Measurements from ENCODE around the gene TRIM28. TPM values are rescaled to one million over a fixed set of nuclear protein-coding genes. Genes with fewer than 3 reads are reported as not detected.
A peak's percentile ranks its signal among the peaks of the same experiment; 100 is the strongest.

Gene TRIM28
- total and polyA plus RNA-seq, 8 donors: 95.5 to 923 (median 206) TPM

DNA sequence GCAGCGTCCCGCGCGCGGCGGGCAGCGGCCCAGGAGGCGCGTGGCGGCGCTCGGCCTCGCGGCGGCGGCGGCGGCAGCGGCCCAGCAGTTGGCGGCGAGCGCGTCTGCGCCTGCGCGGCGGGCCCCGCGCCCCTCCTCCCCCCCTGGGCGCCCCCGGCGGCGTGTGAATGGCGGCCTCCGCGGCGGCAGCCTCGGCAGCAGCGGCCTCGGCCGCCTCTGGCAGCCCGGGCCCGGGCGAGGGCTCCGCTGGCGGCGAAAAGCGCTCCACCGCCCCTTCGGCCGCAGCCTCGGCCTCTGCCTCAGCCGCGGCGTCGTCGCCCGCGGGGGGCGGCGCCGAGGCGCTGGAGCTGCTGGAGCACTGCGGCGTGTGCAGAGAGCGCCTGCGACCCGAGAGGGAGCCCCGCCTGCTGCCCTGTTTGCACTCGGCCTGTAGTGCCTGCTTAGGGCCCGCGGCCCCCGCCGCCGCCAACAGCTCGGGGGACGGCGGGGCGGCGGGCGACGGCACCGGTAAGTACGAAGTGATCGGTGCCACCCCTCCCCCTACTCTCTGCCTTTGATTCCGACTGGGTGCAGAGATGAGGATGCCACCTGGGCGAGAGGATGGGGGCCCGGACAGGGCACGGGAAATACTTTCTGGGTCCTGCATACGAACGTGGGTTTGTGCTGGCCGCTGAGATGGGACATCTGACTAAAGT, 874 bp downstream of the TRIM28 start:
- Histone ChIP-seq H3K9me3 (no peaks in the 10 kb centered on the region), H3K4me1 (peaks cover 23 to 48% (median 43%) of the 10 kb centered on the region in 4 donors), H3K27me3 (peaks cover 0 to 21% (median 0%) of the 10 kb centered on the region in 3 donors), H3K27ac (peak overlapping the region; percentile 93 to 99 (median 96)), H3K4me3 (peak overlapping the region; percentile 90 to 100 (median 96)), H3K36me3 (peaks cover 32 to 42% (median 35%) of the 10 kb centered on the region in 4 donors)
- WGBS, 5 donors: 1 to 2% (median 1%) methylated on average over 22 to 91 of the region's 92 CpGs
- peak in 1 of 2 donors; percentile 91 for DNase-seq
- intact Hi-C loops (cut with DNase I; ENCODE audit: low total_unique reads): no loop called here
- no peak for TF ChIP-seq EP300 (IDR thresholded peaks at IDR 0.05)
- no peak for TF ChIP-seq POLR2AphosphoS5 (IDR thresholded peaks at IDR 0.05)
- no peak for TF ChIP-seq POLR2A (IDR thresholded peaks at IDR 0.05)
- TF ChIP-seq, protein P1, sequence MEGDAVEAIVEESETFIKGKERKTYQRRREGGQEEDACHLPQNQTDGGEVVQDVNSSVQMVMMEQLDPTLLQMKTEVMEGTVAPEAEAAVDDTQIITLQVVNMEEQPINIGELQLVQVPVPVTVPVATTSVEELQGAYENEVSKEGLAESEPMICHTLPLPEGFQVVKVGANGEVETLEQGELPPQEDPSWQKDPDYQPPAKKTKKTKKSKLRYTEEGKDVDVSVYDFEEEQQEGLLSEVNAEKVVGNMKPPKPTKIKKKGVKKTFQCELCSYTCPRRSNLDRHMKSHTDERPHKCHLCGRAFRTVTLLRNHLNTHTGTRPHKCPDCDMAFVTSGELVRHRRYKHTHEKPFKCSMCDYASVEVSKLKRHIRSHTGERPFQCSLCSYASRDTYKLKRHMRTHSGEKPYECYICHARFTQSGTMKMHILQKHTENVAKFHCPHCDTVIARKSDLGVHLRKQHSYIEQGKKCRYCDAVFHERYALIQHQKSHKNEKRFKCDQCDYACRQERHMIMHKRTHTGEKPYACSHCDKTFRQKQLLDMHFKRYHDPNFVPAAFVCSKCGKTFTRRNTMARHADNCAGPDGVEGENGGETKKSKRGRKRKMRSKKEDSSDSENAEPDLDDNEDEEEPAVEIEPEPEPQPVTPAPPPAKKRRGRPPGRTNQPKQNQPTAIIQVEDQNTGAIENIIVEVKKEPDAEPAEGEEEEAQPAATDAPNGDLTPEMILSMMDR (IDR thresholded peaks at IDR 0.05): no peak

DNA sequence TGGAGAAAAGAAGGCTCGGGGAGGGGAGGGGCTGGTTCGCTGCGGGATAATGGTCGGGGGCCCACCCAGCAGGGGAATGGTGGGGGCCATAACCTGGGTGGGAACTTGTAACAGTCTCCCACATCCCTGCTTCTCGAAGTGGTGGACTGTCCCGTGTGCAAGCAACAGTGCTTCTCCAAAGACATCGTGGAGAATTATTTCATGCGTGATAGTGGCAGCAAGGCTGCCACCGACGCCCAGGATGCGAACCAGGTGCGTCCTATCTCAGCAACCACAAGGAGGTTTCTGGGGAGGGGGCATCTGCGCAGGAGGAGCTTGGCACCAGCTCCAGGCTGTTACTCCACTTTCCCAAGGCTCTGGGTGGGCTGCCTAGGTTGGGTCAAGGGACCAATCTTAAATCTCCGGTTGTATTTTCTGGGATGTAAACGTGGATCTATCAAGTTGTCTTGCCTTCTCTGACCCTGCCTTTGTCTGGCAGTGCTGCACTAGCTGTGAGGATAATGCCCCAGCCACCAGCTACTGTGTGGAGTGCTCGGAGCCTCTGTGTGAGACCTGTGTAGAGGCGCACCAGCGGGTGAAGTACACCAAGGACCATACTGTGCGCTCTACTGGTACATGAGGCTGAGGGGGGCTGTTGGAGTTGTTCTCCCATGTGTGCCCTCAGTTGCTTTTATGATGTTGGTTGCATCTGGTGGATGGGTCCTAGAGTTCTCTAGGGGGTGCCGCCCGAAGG, 1.6 kb downstream of the TRIM28 start:
- no peaks in the 10 kb centered on the region for H3K9me3 ChIP-seq
- H3K4me1 ChIP-seq: peaks cover 23 to 48% (median 43%) of the 10 kb centered on the region in 4 donors
- H3K36me3 ChIP-seq: peaks cover 39 to 50% (median 42%) of the 10 kb centered on the region in 4 donors
- H3K27ac ChIP-seq: peak overlapping the region in 4 of 5 donors; percentile 79 to 98 (median 88)
- peak overlapping the region; percentile 90 to 100 (median 96) for H3K4me3 ChIP-seq
- peaks cover 0 to 16% (median 0%) of the 10 kb centered on the region in 3 donors for H3K27me3 ChIP-seq
- WGBS, 5 donors: 3 to 6% (median 5%) methylated on average over 17 to 21 of the region's 21 CpGs
- TF ChIP-seq EP300 (IDR thresholded peaks at IDR 0.05) (no peak), POLR2AphosphoS5 (IDR thresholded peaks at IDR 0.05) (no peak)
- DNase-seq: no peak
- intact Hi-C loops (cut with DNase I; ENCODE audit: low total_unique reads): no loop called here

DNA sequence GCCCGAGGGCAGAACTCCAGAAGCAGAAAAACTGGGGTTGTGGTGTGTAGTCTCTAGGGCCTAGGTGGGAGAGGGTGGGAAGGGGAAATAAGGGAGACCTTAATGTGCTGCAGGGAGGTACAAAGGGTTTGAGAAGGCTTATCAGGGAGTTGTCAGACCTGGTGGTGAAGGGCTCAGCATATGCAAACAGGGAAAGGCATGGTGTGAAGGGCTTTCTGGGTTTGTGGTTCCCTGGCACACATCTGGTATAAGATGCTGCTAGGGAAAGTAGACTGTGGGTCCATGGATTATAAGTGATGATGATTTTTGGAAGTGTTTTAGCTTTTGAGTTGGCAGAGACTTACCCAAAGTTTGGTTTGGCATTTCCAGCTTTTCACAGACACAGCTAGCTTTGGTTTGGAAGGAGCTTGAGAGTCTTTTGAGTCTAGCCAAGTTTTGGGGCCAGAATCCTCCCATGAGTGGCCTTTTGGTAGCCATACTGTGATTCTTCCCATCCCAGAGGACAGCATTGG, 2.2 kb downstream of the TRIM28 start:
- 0 to 21% (median 7%) methylated on average over 1 of the region's 1 CpG for WGBS, 5 donors
- no peaks in the 10 kb centered on the region for H3K9me3 ChIP-seq
- H3K4me1 ChIP-seq: peaks cover 23 to 48% (median 43%) of the 10 kb centered on the region in 4 donors
- TF ChIP-seq POLR2AphosphoS5 (IDR thresholded peaks at IDR 0.05): no peak
- TF ChIP-seq, protein P1 (IDR thresholded peaks at IDR 0.05): no peak
- no peak for TF ChIP-seq EP300 (IDR thresholded peaks at IDR 0.05)
- TF ChIP-seq POLR2A (IDR thresholded peaks at IDR 0.05): no peak
- no peak for DNase-seq
- H3K36me3 ChIP-seq: peaks cover 46 to 56% (median 49%) of the 10 kb centered on the region in 4 donors
- peak overlapping the region in 3 of 5 donors; percentile 81 to 98 (median 95) for H3K27ac ChIP-seq
- peaks cover 0 to 14% (median 0%) of the 10 kb centered on the region in 3 donors for H3K27me3 ChIP-seq
- intact Hi-C loops (cut with DNase I; ENCODE audit: low total_unique reads): no loop called here
- H3K4me3 ChIP-seq: peak overlapping the region; percentile 90 to 100 (median 96)

DNA sequence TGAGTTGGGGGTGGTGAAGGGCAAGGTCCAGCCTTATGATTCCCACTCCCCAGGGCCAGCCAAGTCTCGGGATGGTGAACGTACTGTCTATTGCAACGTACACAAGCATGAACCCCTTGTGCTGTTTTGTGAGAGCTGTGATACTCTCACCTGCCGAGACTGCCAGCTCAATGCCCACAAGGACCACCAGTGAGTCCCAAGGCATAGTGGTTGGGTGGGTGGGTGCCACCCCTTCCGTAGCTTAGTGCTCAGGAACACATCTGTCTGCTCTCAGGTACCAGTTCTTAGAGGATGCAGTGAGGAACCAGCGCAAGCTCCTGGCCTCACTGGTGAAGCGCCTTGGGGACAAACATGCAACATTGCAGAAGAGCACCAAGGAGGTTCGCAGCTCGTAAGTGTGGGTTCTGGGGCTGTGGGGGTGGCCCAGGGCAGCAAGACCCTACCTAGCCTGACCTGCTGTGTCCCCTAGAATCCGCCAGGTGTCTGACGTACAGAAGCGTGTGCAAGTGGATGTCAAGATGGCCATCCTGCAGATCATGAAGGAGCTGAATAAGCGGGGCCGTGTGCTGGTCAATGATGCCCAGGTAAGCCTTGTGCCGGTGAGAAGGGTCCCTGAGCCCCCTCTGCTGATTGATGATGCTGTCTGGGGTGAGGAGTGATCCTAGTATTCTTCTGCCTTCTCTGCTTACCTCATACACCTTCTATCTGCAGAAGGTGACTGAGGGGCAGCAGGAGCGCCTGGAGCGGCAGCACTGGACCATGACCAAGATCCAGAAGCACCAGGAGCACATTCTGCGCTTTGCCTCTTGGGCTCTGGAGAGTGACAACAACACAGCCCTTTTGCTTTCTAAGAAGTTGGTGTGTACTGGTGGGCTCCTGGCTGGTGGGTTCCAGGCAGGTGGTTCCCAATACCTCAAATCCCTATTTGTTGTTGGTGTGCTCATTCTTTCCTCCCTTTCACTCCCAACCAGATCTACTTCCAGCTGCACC, 3.8 kb downstream of the TRIM28 start:
- no peak overlapping the region for H3K27ac ChIP-seq
- TF ChIP-seq EP300 (IDR thresholded peaks at IDR 0.05) (no peak), POLR2A (IDR thresholded peaks at IDR 0.05) (no peak), POLR2AphosphoS5 (IDR thresholded peaks at IDR 0.05) (no peak)
- TF ChIP-seq, protein P1 (IDR thresholded peaks at IDR 0.05): no peak
- peaks cover 0 to 5% (median 0%) of the 10 kb centered on the region in 3 donors for H3K27me3 ChIP-seq
- 86 to 90% (median 88%) methylated on average over 13 to 18 of the region's 18 CpGs for WGBS, 5 donors
- H3K4me1 ChIP-seq: peaks cover 23 to 52% (median 46%) of the 10 kb centered on the region in 4 donors
- no peak for DNase-seq
- intact Hi-C loops (cut with DNase I; ENCODE audit: low total_unique reads): no loop called here
- peaks cover 61 to 71% (median 64%) of the 10 kb centered on the region in 4 donors for H3K36me3 ChIP-seq
- no peaks in the 10 kb centered on the region for H3K9me3 ChIP-seq
- peak overlapping the region in 2 of 4 donors; percentile 97 to 100 for H3K4me3 ChIP-seq

Measured in stomach (tissue), 9 donors.